NCI-H2227 (cell line): ENCODE data around the gene ABHD12.
"Not testable (repeated sequence)": the region's sequence is repeated elsewhere in the genome, so short reads cannot be mapped to it uniquely, and the experiment has no call there.

Source experiments
- DNase-seq: peaks from one replicate; lab custom pipeline; 2025; ENCODE audit not compliant: unreplicated experiment; lab: John Stamatoyannopoulos, UW

The ABHD12 gene

GRCh38 chr20:25278636-25279361 is 111.8 kb downstream of the ABHD12 start:
- DNase-seq = no peak

- DNase-seq = no peak
Measured at GRCh38 chr20:25277941-25278521, 112.6 kb downstream of the ABHD12 start.

- no peak for DNase-seq
Measured at GRCh38 chr20:25277051-25277801, 113.4 kb downstream of the ABHD12 start.

DNA sequence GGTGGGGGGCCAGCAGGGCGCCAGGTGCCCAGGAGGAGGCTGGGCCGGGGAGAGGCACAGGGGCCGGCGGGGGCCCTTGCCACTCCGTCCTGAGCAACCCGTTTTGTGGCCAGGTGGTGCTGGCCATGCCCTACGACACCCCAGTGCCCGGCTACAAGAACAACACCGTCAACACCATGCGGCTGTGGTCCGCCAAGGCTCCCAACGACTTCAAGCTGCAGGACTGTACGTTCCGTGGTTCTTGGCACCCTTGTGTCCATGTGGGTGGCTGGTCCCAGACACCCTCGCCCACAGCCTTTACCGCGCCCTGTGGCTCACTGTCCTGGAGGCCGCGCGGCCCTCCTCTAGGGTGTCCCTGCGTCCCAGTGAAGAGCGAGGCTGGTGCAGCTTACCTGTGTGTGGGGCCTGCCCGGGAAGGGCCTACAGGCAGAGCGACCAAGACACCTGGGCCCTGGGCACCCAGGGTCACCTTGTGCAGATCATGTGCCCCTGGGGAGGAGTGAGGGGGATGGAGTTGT is 114.0 kb downstream of the ABHD12 start:
- no peak for DNase-seq

DNA sequence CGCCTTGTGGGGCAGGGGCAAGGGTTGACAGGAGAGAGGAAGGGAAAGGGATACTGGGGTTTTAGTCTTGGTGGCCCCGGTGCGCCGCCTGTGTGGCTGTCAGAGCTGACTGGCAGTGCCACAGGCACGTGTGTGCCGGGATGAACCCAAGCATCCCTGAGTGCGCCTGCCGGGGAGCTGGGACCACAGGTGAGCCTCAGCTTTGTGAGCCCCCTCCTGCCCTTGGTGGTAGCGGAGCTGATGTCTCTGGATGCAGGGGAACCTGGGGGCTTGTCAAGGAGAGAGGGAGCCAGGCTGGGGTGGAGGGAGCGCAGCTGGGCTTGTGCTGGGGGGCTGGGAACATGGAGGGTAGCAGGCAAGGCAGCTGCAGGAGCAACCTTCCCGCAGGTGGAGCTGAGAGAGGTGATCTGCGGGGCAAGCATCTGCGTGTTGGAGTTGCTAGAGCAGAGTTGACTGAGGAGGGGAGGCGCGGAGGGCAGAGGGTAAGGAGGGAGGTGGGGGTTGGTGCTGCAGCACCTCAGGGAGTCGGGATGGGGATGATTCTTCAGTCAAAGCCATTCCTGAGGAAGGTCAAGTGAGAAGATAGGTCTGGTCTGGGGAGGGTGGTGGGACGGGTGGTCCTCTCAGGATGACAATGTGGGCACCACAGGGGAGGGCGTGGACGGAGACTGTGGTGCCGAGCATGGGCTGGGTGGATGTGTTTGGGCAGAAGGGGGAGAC is 114.7 kb downstream of the ABHD12 start:
- DNase-seq = no peak

- DNase-seq = no peak
Measured at GRCh38 chr20:25274891-25275812, 115.5 kb downstream of the ABHD12 start.

GRCh38 chr20:25274481-25274880 is 116.2 kb downstream of the ABHD12 start:
- no peak for DNase-seq

- DNase-seq = no peak
Measured at GRCh38 chr20:25273541-25274358, 116.9 kb downstream of the ABHD12 start.

GRCh38 chr20:25273046-25273445 is 117.6 kb downstream of the ABHD12 start:
- no peak for DNase-seq

DNA sequence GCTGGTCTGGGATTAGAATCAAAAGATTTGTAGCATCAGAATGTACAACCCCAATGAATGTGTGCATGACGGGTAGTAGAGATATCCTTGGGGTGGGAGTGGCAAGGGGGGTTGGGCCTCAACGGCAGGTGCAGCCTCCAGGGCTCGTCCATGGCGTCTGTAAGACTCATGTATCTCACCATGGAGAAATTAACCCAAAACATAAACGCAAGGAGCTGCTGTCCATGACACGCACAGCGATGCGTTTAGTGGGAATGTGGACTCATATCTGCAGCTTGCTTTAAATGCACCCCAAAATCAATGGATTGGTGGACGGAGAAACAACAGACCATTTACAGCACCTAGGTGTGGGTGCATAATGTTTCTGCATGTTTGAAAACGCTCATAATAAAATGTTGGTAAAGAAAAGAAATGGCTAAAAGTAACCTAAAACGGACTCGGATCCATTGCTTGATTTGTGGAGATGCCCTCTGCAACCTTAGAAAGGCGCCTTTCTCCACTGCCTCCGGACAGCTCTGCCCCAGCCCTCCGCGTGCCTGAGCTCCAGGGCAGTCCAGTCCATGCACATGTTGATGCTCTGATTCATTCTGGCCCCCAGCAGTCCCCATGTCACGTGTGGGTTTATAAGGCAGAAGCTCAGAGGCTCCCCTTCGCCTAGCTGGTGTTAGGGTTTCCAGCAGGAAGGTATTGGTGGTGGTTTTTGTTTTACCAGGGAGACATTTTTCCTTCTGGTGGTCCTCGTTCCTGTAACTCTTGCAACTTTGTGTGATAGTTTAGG is 118.2 kb downstream of the ABHD12 start:
- DNase-seq = no peak

GRCh38 chr20:25271486-25272222 is 119.0 kb downstream of the ABHD12 start:
- no peak for DNase-seq

GRCh38 chr20:25270829-25271251 is 119.8 kb downstream of the ABHD12 start:
- no peak for DNase-seq

- DNase-seq = no peak
Measured at GRCh38 chr20:25269833-25270170, 120.8 kb downstream of the ABHD12 start.

- DNase-seq = no peak
Measured at GRCh38 chr20:25269057-25269832, 121.4 kb downstream of the ABHD12 start.

GRCh38 chr20:25260770-25261437 is 129.7 kb downstream of the ABHD12 start:
- not testable (repeated sequence) for DNase-seq

GRCh38 chr20:25259788-25260254 is 130.8 kb downstream of the ABHD12 start:
- DNase-seq = no peak

DNA sequence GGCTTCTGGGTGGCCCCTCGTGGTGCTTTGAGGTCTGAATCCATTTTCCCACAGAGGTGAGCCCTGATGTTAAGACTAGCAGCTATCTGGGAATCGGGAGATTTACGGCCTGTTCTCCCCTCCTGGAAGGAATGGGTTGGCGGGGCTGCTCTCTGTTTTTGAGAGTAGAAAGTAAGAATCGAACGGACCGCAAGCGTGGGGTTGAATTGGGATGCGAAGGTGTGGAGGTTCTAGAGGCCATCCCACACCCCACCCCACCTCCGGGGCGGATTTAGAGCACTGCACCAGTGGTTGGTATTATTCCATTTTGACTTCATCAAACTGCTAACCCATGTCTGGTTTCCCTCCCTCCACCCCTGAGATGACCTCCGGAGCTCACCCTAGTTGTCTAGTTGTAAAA is 131.3 kb downstream of the ABHD12 start:
- DNase-seq = no peak
